Measurements from ENCODE around the gene UNC79. TPM values are rescaled to one million over a fixed set of nuclear protein-coding genes. Genes with fewer than 3 reads are reported as not detected.

The UNC79 gene
- total and polyA plus RNA-seq, 9 donors: 0.04 to 1.1 (median 0.15) TPM

DNA sequence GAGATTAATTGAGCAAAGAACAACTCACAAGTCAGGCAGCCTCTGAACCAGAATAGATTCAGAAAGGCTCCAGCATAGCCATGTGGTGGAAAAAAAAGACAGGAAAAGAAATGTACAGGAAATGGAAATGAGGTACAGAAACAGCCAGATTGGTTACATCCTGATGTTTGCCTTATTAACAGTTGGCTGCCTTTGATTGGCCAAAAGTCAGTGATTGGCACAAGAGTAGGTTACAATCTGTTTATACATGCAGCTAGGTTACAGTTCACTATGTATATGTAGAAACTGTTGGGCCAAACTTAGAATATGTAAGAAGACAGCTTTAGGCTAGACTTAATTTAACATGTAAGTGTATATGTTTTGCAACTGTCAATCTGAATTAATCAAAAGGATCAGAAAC, 118.9 kb downstream of the UNC79 start:
- Histone ChIP-seq H3K4me1 (ENCODE audit: insufficient read depth) (no peaks in the 10 kb centered on the region), H3K9me3 (no peaks in the 10 kb centered on the region), H3K4me3 (no peak overlapping the region), H3K36me3 (no peaks in the 10 kb centered on the region), H3K27ac (no peak overlapping the region), H3K27me3 (no peaks in the 10 kb centered on the region)
- intact Hi-C loops (cut with DNase I): no loop called here
- TF ChIP-seq CTCF (IDR thresholded peaks at IDR 0.05) (no peak), POLR2A (IDR thresholded peaks at IDR 0.05) (no peak), EP300 (IDR thresholded peaks at IDR 0.05) (no peak)
- no peak for DNase-seq

- TF ChIP-seq EP300 (IDR thresholded peaks at IDR 0.05): no peak
- TF ChIP-seq POLR2A (IDR thresholded peaks at IDR 0.05): no peak
- TF ChIP-seq CTCF (IDR thresholded peaks at IDR 0.05): no peak
- intact Hi-C loops (cut with DNase I): no loop called here
These were observed 134.2 kb downstream of the UNC79 start for GRCh38 chr14:93564918-93565317.

DNA sequence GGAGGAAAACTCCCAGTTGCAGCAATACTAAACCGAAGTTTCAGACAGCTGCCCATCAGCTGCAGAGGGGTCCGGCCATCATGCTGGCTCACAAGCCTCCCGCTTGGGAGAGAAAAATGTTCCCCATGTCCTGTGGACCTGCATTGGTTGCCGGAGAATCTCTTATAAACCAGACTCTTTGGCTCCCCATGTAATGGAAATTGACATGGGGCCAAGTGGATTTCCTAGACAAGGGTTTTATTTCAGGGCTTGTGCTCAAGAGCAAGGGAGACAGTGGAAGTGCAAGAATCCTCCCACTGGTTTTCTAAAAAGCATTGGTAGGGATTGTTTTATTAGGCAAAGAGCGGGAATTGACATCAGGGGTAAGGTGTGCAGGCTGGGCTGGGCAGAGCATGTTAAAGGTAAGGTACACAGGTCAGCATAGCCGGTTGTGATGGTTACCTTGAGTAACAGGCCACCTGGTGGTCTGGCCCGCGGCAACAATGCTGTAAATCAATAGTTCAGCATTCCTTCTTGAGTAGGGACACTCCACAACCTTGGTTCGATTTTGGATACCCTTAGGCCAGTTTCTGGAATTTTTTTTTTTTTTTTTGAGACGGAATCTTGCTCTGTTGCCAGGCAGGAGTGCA, 135.4 kb downstream of the UNC79 start:
- H3K9me3 ChIP-seq: no peaks in the 10 kb centered on the region
- WGBS, 3 donors: 84 to 85% (median 84%) methylated on average over 10 of the region's 10 CpGs
- intact Hi-C loops (cut with DNase I): no loop called here
- H3K27ac ChIP-seq: no peak overlapping the region
- no peak for TF ChIP-seq EP300 (IDR thresholded peaks at IDR 0.05)
- TF ChIP-seq CTCF (IDR thresholded peaks at IDR 0.05): no peak
- no peak for TF ChIP-seq POLR2A (IDR thresholded peaks at IDR 0.05)
- DNase-seq: no peak
- H3K27me3 ChIP-seq: no peaks in the 10 kb centered on the region
- H3K36me3 ChIP-seq: no peaks in the 10 kb centered on the region
- no peaks in the 10 kb centered on the region for H3K4me1 ChIP-seq (ENCODE audit: insufficient read depth)
- no peak overlapping the region for H3K4me3 ChIP-seq

More at GRCh38 chr14:93564918-93565317, 134.2 kb downstream of the UNC79 start:
- WGBS, 3 donors: 76 to 81% (median 78%) methylated on average over 9 of the region's 9 CpGs
- no peak for DNase-seq
- no peaks in the 10 kb centered on the region for H3K36me3 ChIP-seq
- H3K9me3 ChIP-seq: no peaks in the 10 kb centered on the region
- H3K4me1 ChIP-seq (ENCODE audit: insufficient read depth): no peaks in the 10 kb centered on the region
- no peak overlapping the region for H3K27ac ChIP-seq
- H3K4me3 ChIP-seq: no peak overlapping the region
- H3K27me3 ChIP-seq: no peaks in the 10 kb centered on the region

DNA sequence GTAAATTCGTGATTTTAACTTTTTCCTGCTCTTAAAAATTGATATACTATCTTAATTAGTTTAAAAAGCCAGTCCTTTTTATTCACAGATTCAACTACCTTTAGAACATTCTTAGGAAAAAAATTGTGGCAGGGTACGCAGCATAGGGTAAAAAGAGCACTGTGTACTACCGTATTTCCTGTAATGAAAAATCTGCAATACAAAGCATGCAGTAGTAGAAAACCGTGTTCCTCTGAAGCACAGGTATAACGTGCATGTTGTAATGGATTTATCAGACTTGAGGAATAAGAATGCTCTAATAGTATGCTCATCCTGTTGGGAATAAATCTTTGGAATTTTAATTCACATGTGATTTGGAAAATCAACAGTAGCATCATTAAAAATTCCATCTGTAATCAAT, 140.5 kb downstream of the UNC79 start:
- no peak overlapping the region for H3K27ac ChIP-seq
- TF ChIP-seq POLR2A (IDR thresholded peaks at IDR 0.05): no peak
- no peak for TF ChIP-seq EP300 (IDR thresholded peaks at IDR 0.05)
- 72 to 76% (median 76%) methylated on average over 5 of the region's 5 CpGs for WGBS, 3 donors

GRCh38 chr14:93579178-93579577, 148.4 kb downstream of the UNC79 start:
- 75 to 87% (median 80%) methylated on average over 3 of the region's 3 CpGs for WGBS, 3 donors
- no peaks in the 10 kb centered on the region for H3K9me3 ChIP-seq
- TF ChIP-seq CTCF (IDR thresholded peaks at IDR 0.05) (no peak), EP300 (IDR thresholded peaks at IDR 0.05) (no peak), POLR2A (IDR thresholded peaks at IDR 0.05) (no peak)
- no peaks in the 10 kb centered on the region for H3K4me1 ChIP-seq (ENCODE audit: insufficient read depth)
- intact Hi-C loops (cut with DNase I): no loop called here
- no peak for DNase-seq
- no peaks in the 10 kb centered on the region for H3K27me3 ChIP-seq
- H3K27ac ChIP-seq: no peak overlapping the region
- H3K4me3 ChIP-seq: no peak overlapping the region
- H3K36me3 ChIP-seq: no peaks in the 10 kb centered on the region

More for the DNA sequence above, 140.5 kb downstream of the UNC79 start:
- no peak for DNase-seq
- no peaks in the 10 kb centered on the region for H3K9me3 ChIP-seq
- no peaks in the 10 kb centered on the region for H3K27me3 ChIP-seq
- intact Hi-C loops (cut with DNase I): no loop called here
- H3K36me3 ChIP-seq: no peaks in the 10 kb centered on the region
- no peaks in the 10 kb centered on the region for H3K4me1 ChIP-seq (ENCODE audit: insufficient read depth)
- no peak overlapping the region for H3K4me3 ChIP-seq

Measured in ovary (tissue), 9 donors.